Endothelial cell of umbilical vein (primary cell): Measurements from ENCODE around the gene KRT38. TPM values are rescaled to one million over a fixed set of nuclear protein-coding genes. Genes with fewer than 3 reads are reported as not detected.

Experiments
- Bru-seq: library from RNA; stranded (reverse); fragments of 400-500 nt; gene quantifications from one replicate; lab custom pipeline; 2021; lab: Mats Ljungman, UMichigan
- BruChase-seq, 2 experiments: library from RNA; stranded (reverse); fragments of 400-500 nt; gene quantifications; one replicate each; lab custom pipeline; 2021; lab: Mats Ljungman, UMichigan
- BruUV-seq: library from RNA; stranded (reverse); fragments of 400-500 nt; replicated peaks from 2 replicates; lab custom pipeline; 2021; lab: Mats Ljungman, UMichigan
- CTCF ChIA-PET: fragments of 300-600, 350-600 bp; sonication (Branson Sonifier 250); formaldehyde crosslinking; loops from one replicate; lab custom pipeline; 2021; ENCODE audit warnings: antibody characterized with exemption, inconsistent platforms; lab: Charles Lee
- POLR2A ChIA-PET: fragments of 300-600, 350-600 bp; sonication (Branson Sonifier 250); formaldehyde crosslinking; loops from one replicate; lab custom pipeline; 2021; ENCODE audit warnings: antibody characterized with exemption, inconsistent platforms; lab: Charles Lee
- DNase-seq: peaks from one replicate; pipeline ENCODE4 v3.0.0-alpha.2; 2011; ENCODE audit warnings: low read depth, low spot score
- FAIRE-seq: peaks from 2 replicates; lab custom pipeline; 2011; peaks lifted over from hg19 to GRCh38; lab: Jason Lieb, UNC
- H2AFZ ChIP-seq: 2 replicates; pipeline ENCODE4 v1.6.0; 2012; ENCODE audit warnings: low read depth, low read length, control low read depth, inconsistent platforms
- H3K27ac ChIP-seq: 2 replicates; pipeline ENCODE4 v1.5.1; 2011; ENCODE audit warnings: low read depth, mild to moderate bottlenecking, control low read depth, low read length, moderate library complexity; ENCODE audit not compliant: insufficient read depth
- H3K27me3 ChIP-seq, 2 experiments: 2 replicates each; pipeline versions ENCODE4 v1.6.0 to v1.6.1; 2011; ENCODE audit warnings: low read length in 2 of 2, mixed read lengths in 1 of 2; ENCODE audit not compliant: control insufficient read depth in 2 of 2, insufficient read depth in 2 of 2
- H3K36me3 ChIP-seq, 2 experiments: 2 replicates in 1 of 2; 3 replicates in 1 of 2; pipeline ENCODE4 v1.5.1; 2011; ENCODE audit warnings: low read length in 2 of 2, mild to moderate bottlenecking in 1 of 2, moderate library complexity in 1 of 2; ENCODE audit not compliant: control insufficient read depth in 2 of 2, insufficient read depth in 2 of 2; ENCODE audit errors: extremely low read depth in 1 of 2
- H3K4me1 ChIP-seq: 3 replicates; pipeline ENCODE4 v1.5.1; 2011; ENCODE audit warnings: mild to moderate bottlenecking, low read length; ENCODE audit not compliant: control insufficient read depth, insufficient read depth; ENCODE audit errors: extremely low read depth
- H3K4me2 ChIP-seq: 2 replicates; pipeline ENCODE4 v1.6.1; 2011; ENCODE audit warnings: low read length, control low read depth, mixed read lengths; ENCODE audit not compliant: insufficient read depth
- H3K4me3 ChIP-seq, 3 experiments: fragments of 200-600 bp in 1 of 3; sonication (generic), shearing (Covaris generic) in 1 of 3; replicated peaks in 1 of 3; 2 replicates each; pipeline ENCODE4 v1.5.1; 2011 to 2016; ENCODE audit warnings: control low read depth in 3 of 3, low read length in 3 of 3, mild to moderate bottlenecking in 2 of 3, inconsistent platforms in 1 of 3, low read depth in 1 of 3, moderate library complexity in 1 of 3; ENCODE audit not compliant: insufficient read depth in 1 of 3
- H3K79me2 ChIP-seq: 2 replicates; pipeline ENCODE4 v1.6.0; 2012; ENCODE audit warnings: low read length, inconsistent platforms; ENCODE audit not compliant: control insufficient read depth, insufficient read depth
- H3K9ac ChIP-seq: replicated peaks from 2 replicates; pipeline ENCODE3; 2011; ENCODE audit warnings: low read length, control low read depth; ENCODE audit not compliant: insufficient read depth; ENCODE audit errors: extremely low read depth
- H3K9me1 ChIP-seq: replicated peaks from 3 replicates; pipeline ENCODE4 v1.6.0; 2011; ENCODE audit warnings: mild to moderate bottlenecking, low read length; ENCODE audit not compliant: control insufficient read depth, insufficient read depth; ENCODE audit errors: extremely low read depth
- H3K9me3 ChIP-seq: replicated peaks from 2 replicates; pipeline ENCODE4 v1.5.1; 2012; ENCODE audit warnings: low read length, inconsistent platforms; ENCODE audit not compliant: control insufficient read depth, insufficient read depth
- H4K20me1 ChIP-seq: replicated peaks from 2 replicates; pipeline ENCODE3; 2011; ENCODE audit warnings: mild to moderate bottlenecking, low read length; ENCODE audit not compliant: control insufficient read depth, insufficient read depth; ENCODE audit errors: extremely low read depth
- CTCF ChIP-seq, 2 donors: IDR thresholded peaks; 1 replicate in 1 of 2; 2 replicates in 1 of 2; pipeline ENCODE4 v1.5.1; 2011; ENCODE audit warnings: low read length in 2 of 2, mild to moderate bottlenecking in 2 of 2, moderate library complexity in 2 of 2, control low read depth in 1 of 2, inconsistent platforms in 1 of 2, low read depth in 1 of 2; ENCODE audit not compliant: insufficient read depth in 1 of 2; ENCODE audit errors: extremely low read depth in 1 of 2
- EZH2 ChIP-seq: IDR thresholded peaks from 2 replicates; pipeline ENCODE4 v1.6.1; 2012; ENCODE audit warnings: borderline replicate concordance, low read depth, mild to moderate bottlenecking, moderate library complexity, low read length, inconsistent platforms; ENCODE audit not compliant: severe bottlenecking
- FOS ChIP-seq: IDR thresholded peaks from 2 replicates; pipeline ENCODE4 v1.6.1; 2011; ENCODE audit warnings: mild to moderate bottlenecking, low read length, moderate library complexity, borderline replicate concordance; ENCODE audit not compliant: insufficient read depth
- GATA2 ChIP-seq: IDR thresholded peaks from 2 replicates; pipeline ENCODE4 v1.7.0; 2011; ENCODE audit warnings: low read depth, mild to moderate bottlenecking, moderate library complexity, mixed read lengths, low read length; ENCODE audit not compliant: insufficient read length, insufficient read depth
- JUN ChIP-seq: IDR thresholded peaks from 2 replicates; pipeline ENCODE4 v1.6.1; 2011; ENCODE audit warnings: borderline replicate concordance, low read depth; ENCODE audit not compliant: insufficient read length, insufficient read depth
- MAX ChIP-seq: IDR thresholded peaks from 2 replicates; pipeline ENCODE4 v1.6.1; 2011; ENCODE audit not compliant: insufficient read depth, insufficient read length
- MYC ChIP-seq: IDR thresholded peaks from one replicate; pipeline ENCODE4 v1.6.1; 2011; ENCODE audit warnings: mild to moderate bottlenecking, low read depth, low read length
- POLR2A ChIP-seq: IDR thresholded peaks from 2 replicates; pipeline ENCODE4 v1.6.1; 2012; ENCODE audit warnings: low read depth, mild to moderate bottlenecking, control low read depth, low read length
- POLR2AphosphoS5 ChIP-seq: IDR thresholded peaks from 2 replicates; pipeline ENCODE4 v1.6.1; 2012; ENCODE audit warnings: low read depth, mild to moderate bottlenecking, control low read depth, low read length, moderate library complexity; ENCODE audit not compliant: insufficient read depth
- dilution Hi-C: fragments of 300-500 bp; cut with MboI; formaldehyde crosslinking; loops from one replicate; pipeline ENCODE4 v1.15.0; 2019; ENCODE audit warnings: low sequenced_read_pairs; ENCODE audit not compliant: extremely low pct_ligation_motif_present
- intact Hi-C: fragments of 100-400 bp; cut with micrococcal nuclease; formaldehyde crosslinking; loops from one replicate; pipeline ENCODE4 v1.10.0; 2022
- long read RNA-seq: library from polyadenylated mRNA; stranded (forward); transcript quantifications from one replicate; pipeline ENCODE4 v2.0.0, GENCODE V29; 2021
- polyA minus RNA-seq, 3 experiments: library from RNA; depleted of rRNA, polyadenylated mRNA; stranded (reverse); fragments of >200 nt; gene quantifications; 1 replicate in 1 of 3; 2 replicates in 2 of 3; pipeline ENCODE4 v1.2.3, GENCODE V29; 2011
- polyA plus RNA-seq, 4 experiments: library from polyadenylated mRNA; depleted of rRNA in 3 of 4; stranded (reverse) in 3 of 4; unstranded in 1 of 4; fragments of >200 nt; gene quantifications; 2 replicates each; pipeline versions ENCODE4 v1.2.1 to v1.2.3, GENCODE V29; 2011 to 2012; ENCODE audit warnings: missing spikeins in 1 of 4
- total RNA-seq: library from RNA; stranded (reverse); gene quantifications from 2 replicates; pipeline ENCODE4 v1.2.3, GENCODE V29; 2021

The KRT38 gene
- total RNA-seq (not detected in 2 replicates), polyA plus RNA-seq (not detected in 2 replicates), polyA minus RNA-seq (not detected in 2 replicates), Bru-seq, nascent RNA (not detected), BruChase-seq, experiment 1, labeled RNA remaining after a 6-hour chase (not detected), BruChase-seq, experiment 2, labeled RNA remaining after a 2-hour chase (not detected)
- not detected in 2 replicates for polyA plus RNA-seq (2011; cell fraction: cytosol; rRNA removed)
- not detected in 2 replicates for polyA plus RNA-seq (2011; cell fraction: nucleus; rRNA removed)
- polyA plus RNA-seq (2012), result not detected in 2 replicates
- not detected for polyA minus RNA-seq (2011; cell fraction: cytosol; rRNA and poly(A)+ RNA removed)
- not detected in 2 replicates for polyA minus RNA-seq (2011; cell fraction: nucleus; rRNA and poly(A)+ RNA removed)
- long read RNA-seq, result 0 reads

- intact Hi-C loops, result no loop called here
- Histone ChIP-seq H3K4me3 (no peak within 1 kb of the TSS), H3K27ac (no peak within 1 kb of the TSS), H3K9ac (no peak within 1 kb of the TSS), H3K4me2 (no peak within 1 kb of the TSS), H3K27me3 (peaks cover 0 to 5% of the 10 kb centered on the region in 2 experiments), H3K79me2 (no peaks in the 10 kb centered on the region), H2AFZ (no peak within 1 kb of the TSS), H3K36me3 (no peaks in the 10 kb centered on the region), H3K9me1 (no peaks in the 10 kb centered on the region), H3K9me3 (no peaks in the 10 kb centered on the region), H4K20me1 (no peaks in the 10 kb centered on the region), H3K4me1 (no peaks in the 10 kb centered on the region)
- no TSS peak for BruUV-seq
- no peak for FAIRE-seq
- no peak for DNase-seq
- CTCF ChIA-PET, result no interaction called here
- TF ChIP-seq JUN, result no peak
- TF ChIP-seq POLR2A, result no peak
- no peak for TF ChIP-seq EZH2
- no peak for TF ChIP-seq POLR2AphosphoS5
- TF ChIP-seq GATA2, result no peak
- TF ChIP-seq FOS, result no peak
- no peak for TF ChIP-seq MYC
- no peak for TF ChIP-seq MAX
- no peak for TF ChIP-seq CTCF (IDR thresholded peaks at IDR 0.05; ENCODE audit: extremely low read depth in 1 of 2, insufficient read depth in 1 of 2, low read depth in 1 of 2, low read length in 2 of 2)
- dilution Hi-C loops, result no loop called here
- POLR2A ChIA-PET, result no interaction called here
Measured at GRCh38 chr17:41440531-41441033, at the start of gene KRT38. TSS of gene KRT38 (minus strand) at chr17:41440983. CDS start at chr17:41440921, 62 bp downstream.
